ENCODE results near the gene RFX4. TPM values are rescaled to one million over a fixed set of nuclear protein-coding genes. Genes with fewer than 3 reads are reported as not detected.

Gene RFX4
- total and polyA plus RNA-seq, 2 of the 13 experiments (the other 11 are each of a cell fraction or from before 2014, with no cell fraction given): not detected

DNA sequence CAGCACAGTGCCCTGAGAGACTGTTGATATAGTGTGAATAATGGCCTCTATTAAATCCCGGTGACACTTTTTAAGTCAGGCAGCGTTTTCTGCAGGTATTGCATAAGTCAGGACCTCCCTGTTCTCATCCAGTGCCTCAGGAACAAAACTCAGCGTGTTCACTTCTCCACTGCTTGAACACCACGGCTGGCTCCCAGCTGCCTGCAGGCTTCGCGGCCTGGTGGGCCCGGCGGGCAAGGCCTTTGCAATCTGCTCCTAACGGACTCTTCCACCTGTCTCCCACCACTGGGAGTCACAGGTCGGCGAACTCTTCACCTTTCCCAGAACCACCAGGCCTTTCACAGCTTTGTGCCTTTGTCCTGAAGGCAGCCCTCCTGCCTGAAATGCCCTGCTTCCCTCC lies 18.7 kb downstream of the RFX4 start:
- WGBS (ENCODE audit: low lambda C conversion rate): 44% methylated on average over 10 of the region's 11 CpGs
- Histone ChIP-seq H3K27me3 (ENCODE audit: control insufficient read depth in 1 of 2, insufficient read depth in 2 of 2, low read length in 2 of 2) (peaks cover 0 to 12% of the 10 kb centered on the region in 2 experiments; a peak in 2 of 5 replicates), H3K79me2 (ENCODE audit: insufficient read depth, low read length) (no peaks in the 10 kb centered on the region), H3K36me3 (replicated peaks in 1 of 2; ENCODE audit: control insufficient read depth in 1 of 2, insufficient read depth in 2 of 2, low read length in 2 of 2) (no peaks in the 10 kb centered on the region), H3K4me2 (ENCODE audit: low read depth, low read length) (peak overlapping the region; percentile 15; the same call in 1 of the 2 replicates), H3K27ac (ENCODE audit: extremely low read length, insufficient read depth, low read length) (no peak overlapping the region), H3K4me1 (ENCODE audit: insufficient read depth, low read length) (peaks cover 12% of the 10 kb centered on the region; the same call in 1 of the 2 replicates), H2AFZ (ENCODE audit: low read length) (no peak overlapping the region), H3K9ac (ENCODE audit: insufficient read depth, low read depth, low read length) (no peak overlapping the region), H3K4me3 (replicated peaks in 1 of 3; ENCODE audit: insufficient read depth in 1 of 3, low read depth in 2 of 3, low read length in 3 of 3) (no peak overlapping the region), H3K9me3 (ENCODE audit: low read length) (no peaks in the 10 kb centered on the region), H4K20me1 (ENCODE audit: insufficient read depth, low read length) (no peaks in the 10 kb centered on the region)
- BruUV-seq (replicated peaks): no TSS peak
- intact Hi-C loops (cut with micrococcal nuclease; ENCODE audit: unreplicated experiment) (no loop called here), in situ Hi-C loops (cut with HindIII; ENCODE audit: extremely low pct_ligation_motif_present, low pct_unique_long_range_greater_than_20kb) (no loop called here)
- CTCF ChIA-PET (ENCODE audit: low intra/inter-chr PET ratio, low total read pairs): no interaction called here
- FAIRE-seq: no peak
- TF ChIP-seq HOXA7 (CRISPR knock-in tag; IDR thresholded peaks at IDR 0.05) (no peak), ERF (CRISPR knock-in tag; IDR thresholded peaks at IDR 0.05) (no peak), HOXA3 (CRISPR knock-in tag; IDR thresholded peaks at IDR 0.05) (no peak), ZFP41 (CRISPR knock-in tag; IDR thresholded peaks at IDR 0.05; ENCODE audit: borderline replicate concordance) (no peak), ZNF431 (CRISPR knock-in tag; IDR thresholded peaks at IDR 0.05; ENCODE audit: borderline replicate concordance, low read depth) (no peak), SATB2 (CRISPR knock-in tag; IDR thresholded peaks at IDR 0.05) (no peak), ZNF629 (CRISPR knock-in tag; conservative IDR thresholded peaks at IDR 0.05) (no peak), HHEX (CRISPR knock-in tag; IDR thresholded peaks at IDR 0.05) (no peak), ZNF546 (CRISPR knock-in tag; conservative IDR thresholded peaks at IDR 0.05) (no peak), IKZF4 (CRISPR knock-in tag; IDR thresholded peaks at IDR 0.05; ENCODE audit: borderline replicate concordance, low read depth, not compliant biosample characterization) (no peak), NBN (conservative IDR thresholded peaks at IDR 0.05) (no peak)
- TF ChIP-seq, protein P1, sequence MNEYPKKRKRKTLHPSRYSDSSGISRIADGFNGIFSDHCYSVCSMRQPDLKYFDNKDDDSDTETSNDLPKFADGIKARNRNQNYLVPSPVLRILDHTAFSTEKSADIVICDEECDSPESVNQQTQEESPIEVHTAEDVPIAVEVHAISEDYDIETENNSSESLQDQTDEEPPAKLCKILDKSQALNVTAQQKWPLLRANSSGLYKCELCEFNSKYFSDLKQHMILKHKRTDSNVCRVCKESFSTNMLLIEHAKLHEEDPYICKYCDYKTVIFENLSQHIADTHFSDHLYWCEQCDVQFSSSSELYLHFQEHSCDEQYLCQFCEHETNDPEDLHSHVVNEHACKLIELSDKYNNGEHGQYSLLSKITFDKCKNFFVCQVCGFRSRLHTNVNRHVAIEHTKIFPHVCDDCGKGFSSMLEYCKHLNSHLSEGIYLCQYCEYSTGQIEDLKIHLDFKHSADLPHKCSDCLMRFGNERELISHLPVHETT (CRISPR knock-in tag; conservative IDR thresholded peaks at IDR 0.05): no peak
- TF ChIP-seq, protein P2, sequence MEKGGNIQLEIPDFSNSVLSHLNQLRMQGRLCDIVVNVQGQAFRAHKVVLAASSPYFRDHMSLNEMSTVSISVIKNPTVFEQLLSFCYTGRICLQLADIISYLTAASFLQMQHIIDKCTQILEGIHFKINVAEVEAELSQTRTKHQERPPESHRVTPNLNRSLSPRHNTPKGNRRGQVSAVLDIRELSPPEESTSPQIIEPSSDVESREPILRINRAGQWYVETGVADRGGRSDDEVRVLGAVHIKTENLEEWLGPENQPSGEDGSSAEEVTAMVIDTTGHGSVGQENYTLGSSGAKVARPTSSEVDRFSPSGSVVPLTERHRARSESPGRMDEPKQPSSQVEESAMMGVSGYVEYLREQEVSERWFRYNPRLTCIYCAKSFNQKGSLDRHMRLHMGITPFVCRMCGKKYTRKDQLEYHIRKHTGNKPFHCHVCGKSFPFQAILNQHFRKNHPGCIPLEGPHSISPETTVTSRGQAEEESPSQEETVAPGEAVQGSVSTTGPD (CRISPR knock-in tag; IDR thresholded peaks at IDR 0.05): no peak
- TF ChIP-seq, protein P3, sequence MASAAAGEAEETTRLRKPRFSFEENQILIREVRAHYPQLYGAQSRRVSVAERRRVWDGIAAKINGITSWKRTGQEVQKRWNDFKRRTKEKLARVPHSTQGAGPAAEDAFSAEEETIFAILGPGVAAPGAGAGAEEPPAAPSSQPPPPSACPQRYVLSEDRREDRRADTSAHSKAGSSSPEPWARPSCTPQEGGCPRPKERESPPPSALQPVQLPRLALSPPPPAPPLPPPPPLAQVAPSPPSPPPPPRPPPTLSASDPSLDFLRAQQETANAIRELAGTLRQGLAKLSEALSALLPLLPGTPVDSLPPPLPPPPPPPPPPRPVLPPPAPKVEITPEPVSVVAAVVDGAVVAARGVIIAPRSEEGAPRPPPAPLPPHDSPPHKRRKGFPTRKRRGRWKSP (CRISPR knock-in tag; IDR thresholded peaks at IDR 0.05): no peak
- no peak for DNase-seq (ENCODE audit: low spot score)
- no peak for ATAC-seq
- POLR2A ChIA-PET: no interaction called here
